GM19468 (cell line): ENCODE measurements around the gene KLK15.
"Not testable (repeated sequence)": the region's sequence is repeated elsewhere in the genome, so short reads cannot be mapped to it uniquely, and the experiment has no call there.

Source experiments
- ATAC-seq: cut with Tn5 transposase; IDR thresholded peaks from one replicate; pipeline ENCODE4 v1.9.1; 2021; ENCODE audit warnings: mild to moderate bottlenecking, moderate library complexity, moderate number of reproducible peaks; ENCODE audit not compliant: unreplicated experiment; ENCODE audit errors: extremely low read depth

The KLK15 gene

GRCh38 chr19:50797781-50798658, 35.4 kb downstream of the KLK15 start:
- ATAC-seq = no peak

- ATAC-seq = no peak
Measured at GRCh38 chr19:50797429-50797780, 36.0 kb downstream of the KLK15 start.

GRCh38 chr19:50796634-50797428, 36.5 kb downstream of the KLK15 start:
- no peak for ATAC-seq

- ATAC-seq = no peak
Measured at GRCh38 chr19:50796128-50796633, 37.2 kb downstream of the KLK15 start.

- no peak for ATAC-seq
Measured at GRCh38 chr19:50795664-50796073, 37.7 kb downstream of the KLK15 start.

GRCh38 chr19:50794876-50795663, 38.3 kb downstream of the KLK15 start:
- no peak for ATAC-seq

- no peak for ATAC-seq
Measured at GRCh38 chr19:50794074-50794875, 39.1 kb downstream of the KLK15 start.

- no peak for ATAC-seq
Measured at GRCh38 chr19:50793558-50794065, 39.8 kb downstream of the KLK15 start.

- ATAC-seq = no peak
Measured at GRCh38 chr19:50792272-50793250, 40.8 kb downstream of the KLK15 start.

GRCh38 chr19:50791594-50792271, 41.6 kb downstream of the KLK15 start:
- no peak for ATAC-seq

- no peak for ATAC-seq
Measured at GRCh38 chr19:50790922-50791467, 42.4 kb downstream of the KLK15 start.

- ATAC-seq = no peak
Measured at GRCh38 chr19:50790396-50790795, 43.0 kb downstream of the KLK15 start, which contains the start of gene ACP4. Gene ACP4 (plus strand): TSS chr19:50790415. CDS start chr19:50790415, 0 bp downstream.

GRCh38 chr19:50785329-50785728, 48.0 kb downstream of the KLK15 start:
- ATAC-seq = no peak

- ATAC-seq = no peak
Measured at GRCh38 chr19:50784710-50785109, 48.7 kb downstream of the KLK15 start.

- not testable (repeated sequence) for ATAC-seq
Measured at GRCh38 chr19:50783848-50784152, 49.6 kb downstream of the KLK15 start.

- no peak for ATAC-seq
Measured at GRCh38 chr19:50780753-50781435, 52.5 kb downstream of the KLK15 start.
